Right ventricle myocardium superior (tissue), 1 donor: Measurements from ENCODE around the gene TMCC3. TPM values are rescaled to one million over a fixed set of nuclear protein-coding genes. Genes with fewer than 3 reads are reported as not detected.

Source experiments
- ATAC-seq: fragments of 200-7000 bp; cut with Tn5 transposase; one replicate; pipeline ENCODE4 v1.9.1; 2020; ENCODE audit warnings: mild to moderate bottlenecking; ENCODE audit not compliant: poor library complexity
- DNase-seq: peaks from one replicate; pipeline ENCODE4 v3.0.0-alpha.2; 2020
- intact Hi-C: fragments of 100-400 bp; cut with DNase I; formaldehyde crosslinking; loops from one replicate; pipeline ENCODE4 v1.11.2; 2022
- total RNA-seq: library from RNA; stranded (reverse); fragmentation: NEBNext Ultra II Directional; extraction: Animal tissue kit (Norgen Biotek cat#: 25700); gene quantifications from one replicate; pipeline ENCODE4 v1.2.1, GENCODE V29; 2021
- donor health status: DM: no; HTN: yes; CAD: no; lungs with severe emphysema.

Gene TMCC3
- total RNA-seq, 1 donor from 2014 or later: 1.5 TPM

DNA sequence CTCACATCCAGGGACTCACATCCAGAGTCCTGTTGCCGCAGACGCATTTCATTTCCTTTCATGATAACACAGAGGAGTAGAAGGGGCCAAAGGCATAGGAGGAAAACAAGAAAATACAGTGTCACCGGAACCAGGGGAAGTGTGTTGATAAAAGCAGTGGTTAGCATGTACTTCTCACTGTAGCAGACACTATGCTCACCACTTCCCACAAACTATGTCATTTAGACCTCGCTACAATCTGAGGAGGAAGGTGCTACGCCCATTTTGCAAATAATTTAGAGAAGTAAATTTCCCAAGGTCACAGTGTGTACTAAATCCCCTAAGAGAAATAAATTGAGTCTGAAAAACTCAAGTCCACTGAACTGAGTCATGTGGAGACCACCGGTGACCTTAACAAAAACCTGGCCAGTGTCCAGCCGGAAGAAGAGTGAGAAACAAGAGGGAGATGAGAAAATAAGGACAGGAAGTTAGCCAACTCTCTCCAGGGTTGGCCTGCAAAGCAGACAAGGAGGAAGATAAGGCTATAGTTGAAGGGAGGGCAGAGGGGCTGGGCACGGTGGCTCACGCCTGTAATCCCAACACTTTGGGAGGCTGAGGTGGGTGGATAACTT, 25.8 kb upstream of the TMCC3 start:
- ATAC-seq (peak; percentile 78), DNase-seq (peak; percentile 60)
- intact Hi-C loops: no loop called here

DNA sequence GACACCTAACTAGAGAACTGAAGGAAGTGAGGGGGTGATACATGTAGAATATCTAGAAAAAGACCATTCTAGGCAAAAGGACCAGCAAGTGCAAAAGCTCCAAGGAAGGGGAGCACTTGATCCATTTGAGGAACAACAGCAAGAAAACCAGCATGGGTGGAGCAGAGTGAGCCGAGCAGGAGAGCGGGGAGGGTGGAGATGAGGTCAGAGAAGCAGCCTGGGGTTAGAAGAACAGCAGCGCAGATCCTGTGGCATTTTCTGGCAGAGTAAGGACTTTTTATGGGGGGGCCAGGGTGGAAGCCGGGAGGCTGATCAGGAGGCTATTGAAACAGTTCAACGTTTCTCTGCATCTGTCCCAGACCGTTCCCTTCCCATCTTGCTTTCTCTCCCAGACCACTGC, 24.5 kb upstream of the TMCC3 start:
- intact Hi-C loops: no loop called here
- ATAC-seq (peak; percentile 77), DNase-seq (peak; percentile 64)

DNA sequence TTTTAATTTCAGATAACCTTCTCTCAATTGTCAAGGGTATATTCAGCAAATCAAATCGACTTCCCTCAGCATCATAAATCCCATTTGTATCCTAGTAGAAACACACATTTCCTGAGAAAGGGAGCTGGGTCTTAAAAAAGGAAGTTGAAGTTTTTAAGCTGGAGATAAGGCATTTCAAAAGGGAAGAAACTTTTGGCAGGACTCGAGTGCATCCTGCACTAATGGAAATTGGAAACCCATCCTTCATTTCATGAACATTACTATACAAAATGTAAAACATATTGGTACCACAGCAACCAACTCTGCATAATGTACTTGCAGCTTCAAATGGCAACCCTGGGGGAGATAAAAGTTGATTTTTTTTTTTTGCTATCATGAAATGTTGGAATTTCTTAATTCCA, 23.7 kb upstream of the TMCC3 start:
- DNase-seq (no peak), ATAC-seq (peak; percentile 18)
- intact Hi-C loops: no loop called here

DNA sequence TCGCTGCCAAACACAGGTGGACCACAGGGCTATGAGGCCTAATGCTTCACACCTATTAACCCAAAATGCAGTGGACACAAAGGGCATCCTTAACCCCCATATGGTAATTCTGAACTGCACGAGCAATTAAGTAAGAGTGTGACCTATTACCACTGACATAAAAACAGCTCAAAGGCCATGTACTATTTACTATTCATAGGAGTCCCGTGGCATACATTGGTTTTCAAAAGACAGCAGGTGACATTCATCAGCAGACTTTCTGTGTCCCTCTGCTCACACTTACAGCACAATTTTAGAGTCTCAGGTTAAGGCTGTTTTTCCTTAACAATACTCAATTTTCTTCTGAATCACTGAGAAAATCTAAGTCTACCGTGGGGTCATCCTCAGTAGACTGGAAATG, 23.1 kb upstream of the TMCC3 start:
- intact Hi-C loops: no loop called here
- ATAC-seq: no peak
- DNase-seq: no peak

DNA sequence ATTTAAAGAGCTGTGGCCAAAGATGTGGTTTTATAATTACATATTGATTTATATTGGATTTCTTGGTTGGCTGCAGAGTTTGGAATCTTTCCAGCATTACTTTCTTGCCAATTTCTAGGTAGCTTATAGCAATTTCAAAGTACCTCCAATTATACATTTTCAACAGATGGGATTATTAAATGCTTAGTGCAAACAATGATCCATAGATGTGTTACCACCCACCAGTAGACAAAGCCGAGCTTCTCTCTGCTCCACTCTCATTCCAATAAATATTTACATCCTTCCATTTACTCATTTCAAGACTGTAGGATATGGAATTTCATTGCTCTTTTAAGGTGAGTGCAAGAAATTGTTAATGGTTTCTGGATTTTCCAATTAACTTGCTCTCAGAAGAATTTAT, 21.6 kb upstream of the TMCC3 start:
- DNase-seq (no peak), ATAC-seq (no peak)
- intact Hi-C loops: no loop called here

DNA sequence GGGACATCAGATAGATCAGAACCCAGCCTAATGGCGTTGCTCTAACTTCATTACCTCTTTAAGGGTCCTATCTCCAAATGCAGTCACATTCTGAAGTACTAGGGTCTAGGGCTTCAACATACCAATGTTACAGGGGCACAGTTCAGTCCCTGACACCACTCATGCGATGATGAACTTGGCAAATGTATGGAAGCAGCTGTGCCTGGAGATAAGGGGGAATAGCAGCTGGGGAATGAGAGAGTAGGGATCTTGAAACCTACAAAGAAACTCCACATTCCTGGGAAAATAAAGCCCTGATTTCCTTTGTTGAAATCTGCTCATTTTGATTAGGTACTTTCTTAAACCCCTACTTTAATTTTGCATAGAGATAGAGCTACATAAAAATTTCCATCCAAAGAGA, 20.5 kb upstream of the TMCC3 start:
- intact Hi-C loops: no loop called here
- DNase-seq (no peak), ATAC-seq (no peak)

DNA sequence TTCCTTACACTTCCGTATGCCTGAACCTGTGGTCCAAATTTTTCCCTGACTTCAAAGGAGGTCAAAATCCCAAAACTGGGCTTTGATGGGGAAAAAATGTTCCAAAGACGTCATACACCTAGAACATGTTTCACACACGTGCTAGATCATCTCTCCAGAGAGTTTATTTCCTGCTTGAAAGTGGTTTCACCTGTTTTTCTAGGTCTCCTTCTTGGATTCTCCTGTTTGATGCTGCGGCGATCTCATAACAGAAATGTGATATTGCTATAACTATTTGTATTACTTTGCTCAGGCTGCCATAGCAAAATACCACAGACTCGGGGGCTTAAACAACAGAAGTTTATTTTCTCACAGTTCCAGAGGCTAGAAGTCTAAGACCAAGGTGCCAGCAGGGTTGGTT, 19.7 kb upstream of the TMCC3 start:
- ATAC-seq: no peak
- intact Hi-C loops: no loop called here
- no peak for DNase-seq

DNA sequence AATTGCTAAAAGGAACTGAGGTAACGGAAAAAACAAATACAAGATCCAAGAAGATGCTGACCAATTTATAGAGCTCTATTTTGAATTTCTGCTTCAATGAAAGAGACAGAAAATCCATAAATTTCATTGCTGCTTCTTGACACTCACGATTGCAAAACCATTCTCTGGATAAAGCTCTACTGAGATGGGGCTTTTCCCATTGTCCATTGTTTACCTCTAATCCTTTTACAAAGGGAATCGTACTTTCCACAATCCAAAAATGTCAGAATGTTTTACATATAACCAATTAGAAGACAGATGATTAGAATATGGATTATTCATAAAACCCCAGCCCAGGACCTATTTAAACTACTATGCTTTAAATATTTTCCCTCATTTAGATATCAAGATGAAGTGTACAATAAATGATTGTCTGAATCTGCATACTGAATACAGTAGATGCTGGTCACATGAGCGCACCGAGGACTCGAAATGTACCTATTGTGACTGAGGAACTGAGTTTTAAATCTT, 16.7 kb upstream of the TMCC3 start:
- intact Hi-C loops: no loop called here
- DNase-seq (no peak), ATAC-seq (no peak)

DNA sequence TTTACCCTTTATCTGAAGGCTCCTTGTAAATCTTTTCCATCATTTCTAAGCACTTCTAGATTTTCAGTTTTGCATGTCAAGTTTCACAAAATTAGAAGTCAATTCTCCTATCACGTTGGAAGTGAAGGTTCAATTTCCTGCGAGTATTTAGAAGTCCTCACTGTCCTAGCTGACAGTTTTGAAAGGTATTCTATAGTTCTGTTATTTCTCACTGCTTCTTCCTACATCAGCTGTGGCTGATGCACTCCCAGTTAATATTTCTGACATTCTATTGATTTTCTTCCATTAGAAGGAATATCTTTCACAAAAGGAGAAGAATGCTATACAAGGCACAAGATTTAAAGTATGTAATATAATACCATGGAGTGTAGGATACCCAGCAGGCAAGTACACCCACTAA, 15.8 kb upstream of the TMCC3 start:
- intact Hi-C loops: no loop called here
- DNase-seq: no peak

DNA sequence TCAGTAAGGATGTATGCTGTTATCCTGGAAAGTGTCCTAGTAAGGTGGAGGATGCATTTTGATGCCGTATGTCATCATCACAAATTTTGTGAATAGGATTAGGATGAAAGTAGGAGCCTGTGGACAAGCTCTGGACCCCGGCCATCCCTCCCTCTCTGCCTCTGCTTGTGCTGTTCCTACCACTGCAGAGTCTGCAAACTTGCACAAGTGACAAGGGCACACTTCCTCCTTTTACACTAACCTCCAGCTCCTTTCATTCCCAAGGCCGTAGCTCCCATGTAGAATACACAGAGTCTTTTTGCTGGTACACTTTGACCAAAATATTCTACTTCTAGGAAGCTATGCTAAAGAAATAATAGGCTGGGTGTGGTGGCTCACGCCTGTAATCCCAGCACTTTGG, 13.3 kb upstream of the TMCC3 start:
- ATAC-seq: peak; percentile 41
- intact Hi-C loops: no loop called here
- no peak for DNase-seq

More for the DNA sequence above, 15.8 kb upstream of the TMCC3 start:
- no peak for ATAC-seq

DNA sequence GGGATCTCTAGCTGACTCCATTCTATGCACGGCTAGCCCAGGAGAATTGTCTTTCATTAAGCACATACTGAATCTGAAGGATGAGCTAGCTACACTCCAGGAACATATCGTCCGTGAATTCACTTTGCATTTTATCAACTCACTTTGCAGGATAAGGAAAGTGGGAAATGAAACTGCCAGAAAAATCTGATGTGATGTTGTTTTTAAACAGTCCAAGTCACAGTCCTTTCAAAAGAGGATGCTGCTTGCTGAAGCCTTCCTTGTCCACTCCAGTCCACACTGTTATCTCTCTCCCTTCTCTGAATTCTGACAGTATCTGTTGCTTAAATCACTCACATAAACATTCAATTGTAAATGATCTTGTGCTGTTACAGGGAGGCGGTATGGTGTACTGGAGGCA, 12.7 kb upstream of the TMCC3 start:
- DNase-seq (no peak), ATAC-seq (no peak)
- intact Hi-C loops: no loop called here

DNA sequence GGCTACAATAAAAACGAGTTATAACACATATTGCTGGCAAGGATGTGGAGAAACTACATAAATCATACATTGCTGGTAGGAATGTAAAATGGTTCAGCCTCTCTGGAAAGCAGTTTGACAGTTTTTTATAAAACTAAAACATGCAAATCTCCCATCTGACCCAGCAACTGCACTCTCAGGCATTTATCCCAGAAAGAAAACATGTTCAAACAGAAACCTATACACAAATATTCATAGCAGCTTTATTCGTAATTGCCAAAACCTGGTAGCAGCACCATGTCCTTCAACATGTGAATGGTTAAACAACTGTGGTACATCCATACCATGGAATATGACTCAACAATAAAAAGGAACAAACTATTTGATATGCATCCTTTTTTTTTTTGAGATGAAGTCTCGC, 10.1 kb upstream of the TMCC3 start:
- no peak for DNase-seq
- intact Hi-C loops: no loop called here
- no peak for ATAC-seq

DNA sequence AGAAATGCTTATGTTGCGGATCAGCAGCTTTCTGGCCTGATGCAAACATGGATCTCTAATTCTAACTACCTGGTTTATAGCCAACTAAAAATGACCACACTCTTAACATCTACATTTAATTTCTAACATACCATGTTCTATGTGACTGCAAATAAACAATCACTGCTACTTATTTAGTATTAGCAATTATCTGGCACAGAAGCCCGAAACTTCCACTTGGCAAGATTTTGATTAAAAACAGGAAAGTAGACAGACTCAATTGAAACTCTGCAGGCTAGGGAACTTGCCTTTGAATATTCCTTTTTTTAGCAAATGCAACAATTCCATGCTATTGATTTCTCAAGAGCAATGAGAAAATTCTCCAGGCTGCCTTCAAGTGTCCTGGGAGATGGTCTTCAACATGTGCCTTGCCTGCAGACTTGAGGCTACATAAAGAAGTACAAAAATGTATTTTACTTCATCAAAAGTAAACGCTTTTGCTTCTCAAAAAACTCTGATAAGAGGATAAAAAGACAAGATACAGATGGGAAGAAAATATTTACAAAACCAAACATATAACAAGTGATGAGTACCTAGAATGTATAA, 9.1 kb upstream of the TMCC3 start:
- intact Hi-C loops: no loop called here
- no peak for DNase-seq
- no peak for ATAC-seq

DNA sequence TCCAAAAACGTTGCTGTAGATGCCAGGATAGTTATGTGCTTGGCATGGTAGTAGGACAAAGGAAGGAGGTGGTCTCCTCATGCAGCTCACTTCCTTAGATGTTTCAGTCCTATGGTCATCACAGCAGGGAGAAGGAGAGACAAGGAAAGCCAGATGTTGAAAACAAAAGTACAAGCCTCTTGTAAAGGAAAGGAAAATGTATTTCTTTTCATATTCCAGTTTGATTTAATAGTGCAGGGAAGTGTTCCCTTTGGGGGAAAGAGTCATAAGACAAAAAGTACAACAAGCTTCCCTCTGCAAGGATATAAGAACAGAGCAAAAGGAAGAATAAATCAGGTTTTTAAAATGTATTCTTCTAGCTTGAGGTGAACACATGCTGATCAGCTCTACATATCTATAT, 8.6 kb upstream of the TMCC3 start:
- DNase-seq (no peak), ATAC-seq (no peak)
- intact Hi-C loops: no loop called here

DNA sequence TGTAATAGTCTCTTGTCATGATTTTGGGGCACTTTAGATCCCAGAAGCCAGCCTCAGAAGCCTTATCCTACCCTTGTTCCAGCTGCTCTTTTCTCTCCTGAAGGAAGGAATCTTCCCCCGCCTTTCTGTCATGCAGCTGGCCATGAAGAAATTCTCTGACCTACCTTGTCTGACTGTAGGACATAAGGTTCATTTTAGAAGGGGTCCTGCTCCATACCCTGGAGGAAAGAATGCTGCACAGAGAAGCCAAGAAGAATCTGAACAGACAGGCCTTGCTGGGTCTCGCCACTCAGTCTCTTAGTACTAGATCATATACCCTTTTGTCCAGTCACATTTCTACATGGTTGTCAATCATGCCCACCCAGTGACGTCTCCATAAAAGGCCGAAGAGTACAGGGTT, 6.2 kb upstream of the TMCC3 start:
- no peak for ATAC-seq
- intact Hi-C loops: no loop called here
- no peak for DNase-seq

DNA sequence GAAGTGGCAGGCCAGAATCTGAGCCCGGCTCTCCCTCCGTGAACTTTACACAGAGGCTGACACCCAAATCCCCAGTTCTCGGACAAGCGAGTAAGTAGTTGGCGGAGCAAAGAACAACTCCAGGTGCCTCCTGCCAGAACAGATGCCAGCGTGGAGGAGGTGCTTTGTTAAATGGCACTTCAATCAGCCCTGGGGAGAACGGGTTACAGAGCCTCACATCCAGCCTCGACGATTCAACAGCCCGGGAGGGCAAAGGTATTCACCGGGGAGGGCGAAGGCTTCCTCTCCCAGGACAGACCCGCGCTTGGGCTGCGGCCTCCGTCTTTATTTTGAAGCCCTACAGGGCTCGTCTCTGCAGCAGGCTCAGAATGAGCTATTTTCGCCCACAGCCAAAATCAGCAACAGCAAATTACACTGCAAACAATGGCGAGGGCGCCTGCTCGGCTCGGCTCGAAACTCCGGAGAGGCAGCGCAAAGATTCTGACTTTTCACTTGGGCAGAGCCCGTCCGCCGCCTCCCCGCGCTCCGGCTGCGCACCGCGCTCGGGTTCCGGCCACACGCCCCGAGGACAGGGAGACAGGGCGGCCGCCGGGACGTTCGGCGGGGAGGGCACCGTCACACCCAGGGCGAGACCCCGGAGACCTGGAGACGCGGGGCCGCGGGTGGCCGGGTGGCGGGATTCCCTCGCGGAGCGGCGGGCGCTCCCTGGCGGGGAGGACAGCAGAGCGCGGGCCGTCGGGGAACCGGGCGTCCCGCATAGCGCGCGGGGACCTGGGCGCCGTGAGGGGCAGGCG, 811 bp downstream of the TMCC3 start:
- peak; percentile 72 for DNase-seq
- ATAC-seq: peak; percentile 84
- intact Hi-C loops: no loop called here

DNA sequence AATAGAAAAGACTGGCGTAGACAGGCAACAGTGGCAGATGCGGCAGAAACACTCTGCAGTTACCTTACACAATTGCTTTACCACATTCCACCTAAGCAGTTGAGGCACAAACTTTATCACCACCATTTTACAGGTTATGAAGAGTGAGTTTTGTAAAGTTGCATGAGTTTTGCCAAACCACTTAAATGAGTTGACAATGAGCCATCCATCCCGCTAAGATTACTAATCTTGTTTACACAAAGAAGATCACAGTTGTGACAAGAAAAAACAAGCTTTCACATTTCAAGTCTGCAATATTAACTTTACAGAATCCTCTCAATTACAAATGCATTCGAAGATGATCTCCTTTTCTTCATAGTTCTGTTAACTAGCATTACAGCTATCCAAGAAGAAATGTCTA, 1.8 kb downstream of the TMCC3 start:
- ATAC-seq (no peak), DNase-seq (no peak)
- intact Hi-C loops: no loop called here

DNA sequence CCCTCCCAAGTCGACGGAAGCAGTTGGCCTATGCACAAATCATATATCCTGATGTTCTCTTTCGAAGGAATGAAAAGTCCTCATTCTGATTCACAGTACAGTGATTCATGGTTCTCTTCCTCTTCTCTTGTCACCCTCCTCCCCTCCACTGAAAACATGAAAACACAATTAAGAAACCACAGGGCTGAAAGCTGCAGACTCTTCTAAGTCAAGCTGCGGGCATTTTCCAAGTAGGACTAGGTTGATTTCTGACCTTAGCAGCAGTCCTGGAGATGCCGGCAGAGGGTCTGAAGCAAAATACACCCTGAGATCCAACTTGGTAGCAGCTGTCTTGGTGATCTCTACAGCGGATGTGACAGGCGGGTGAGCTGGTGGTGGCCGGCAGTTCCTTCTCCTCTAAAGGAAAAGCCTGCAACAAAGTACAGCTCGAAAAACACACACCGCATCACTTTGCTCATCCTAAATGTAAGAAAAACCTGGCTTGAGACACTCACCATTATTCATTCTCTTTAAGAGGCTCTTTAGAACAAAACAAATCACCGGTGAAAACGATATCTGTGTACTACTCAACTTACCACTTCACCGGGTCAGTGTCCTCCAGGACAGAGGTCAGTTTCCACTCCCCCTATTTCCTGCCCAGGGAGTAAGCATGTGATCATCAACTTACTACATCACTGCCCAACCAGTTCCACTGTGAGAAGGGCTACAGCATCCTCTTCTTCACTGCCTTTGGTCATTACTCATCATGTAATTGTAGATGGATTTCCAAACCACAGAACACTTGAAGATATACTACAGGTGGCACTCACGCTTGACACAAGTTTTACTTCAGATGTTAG, 6.0 kb downstream of the TMCC3 start:
- peak; percentile 63 for ATAC-seq
- no peak for DNase-seq
- intact Hi-C loops: no loop called here

DNA sequence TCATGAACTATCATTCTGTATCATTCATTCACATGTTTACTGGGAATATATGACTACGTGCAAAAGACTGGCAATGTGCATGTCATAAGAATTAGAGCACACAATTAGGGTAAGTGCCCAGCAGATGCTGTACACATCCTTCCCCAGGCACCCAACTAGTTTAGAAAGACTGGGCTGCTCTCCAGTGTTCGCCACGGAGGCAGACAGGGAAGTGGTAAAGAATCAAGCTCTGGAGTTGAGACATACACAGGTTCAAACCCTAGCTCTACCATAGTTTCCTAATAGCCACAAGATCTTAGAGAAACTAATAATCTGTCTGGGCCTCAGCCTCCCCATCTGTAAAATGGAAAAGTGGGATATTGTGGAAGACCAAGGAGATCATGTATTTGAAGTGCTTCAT, 6.8 kb downstream of the TMCC3 start:
- intact Hi-C loops: no loop called here
- DNase-seq (no peak), ATAC-seq (no peak)
